Activated T-cell treated with anti-CD3 and anti-CD28 coated beads, Interleukin-2, amount 50 U/mL, for 48 hours (primary cell): Measurements from ENCODE around the gene SRR.
"Not testable (repeated sequence)": the region's sequence is repeated elsewhere in the genome, so short reads cannot be mapped to it uniquely, and the experiment has no call there.

ENCODE experiments used
- DNase-seq, 2 experiments: peaks; one replicate each; pipeline ENCODE4 v3.0.0-alpha.2; 2020

Gene SRR

GRCh38 chr17:2303204-2304188 is at the start of gene SRR, which contains the start of gene SMG6:
TSS of gene SRR (plus strand) at chr17:2303950. CDS start at chr17:2315561, 11,611 bp downstream.
TSS of gene SMG6 (minus strand) at chr17:2303785. CDS start at chr17:2303720, 65 bp downstream.
- peak; percentile 97 for DNase-seq

GRCh38 chr17:2258830-2259229 is 44.9 kb upstream of the SRR start:
- not testable (repeated sequence) for DNase-seq

- DNase-seq = peak; percentile 81 to 84
Observed at GRCh38 chr17:2259769-2260536, 43.8 kb upstream of the SRR start.

GRCh38 chr17:2262135-2262587 is 41.6 kb upstream of the SRR start:
- no peak for DNase-seq

- no peak for DNase-seq
Observed at GRCh38 chr17:2263183-2264066, 40.3 kb upstream of the SRR start.

GRCh38 chr17:2264067-2264860 is 39.5 kb upstream of the SRR start:
- no peak for DNase-seq

GRCh38 chr17:2265166-2265565 is 38.6 kb upstream of the SRR start:
- DNase-seq = not testable (repeated sequence)

- peak; percentile 81 to 85 for DNase-seq
Observed at GRCh38 chr17:2266045-2266864, 37.5 kb upstream of the SRR start.

GRCh38 chr17:2266865-2267228 is 36.9 kb upstream of the SRR start:
- no peak for DNase-seq

GRCh38 chr17:2267354-2267753 is 36.4 kb upstream of the SRR start:
- no peak for DNase-seq

- DNase-seq = peak; percentile 58 to 60
Observed at GRCh38 chr17:2271985-2272702, 31.6 kb upstream of the SRR start.

- no peak for DNase-seq
Observed at GRCh38 chr17:2274414-2274813, 29.3 kb upstream of the SRR start.

- no peak for DNase-seq
Observed at GRCh38 chr17:2275722-2276121, 28.0 kb upstream of the SRR start.

GRCh38 chr17:2277429-2278170 is 26.1 kb upstream of the SRR start:
- DNase-seq = no peak

- no peak for DNase-seq
Observed at GRCh38 chr17:2279707-2280106, 24.0 kb upstream of the SRR start.

- DNase-seq = peak in 1 of 2 experiments; percentile 36
Observed at GRCh38 chr17:2282297-2282873, 21.4 kb upstream of the SRR start.

GRCh38 chr17:2283302-2283701 is 20.4 kb upstream of the SRR start:
- DNase-seq = no peak

- DNase-seq = no peak
Observed at GRCh38 chr17:2289878-2290478, 13.8 kb upstream of the SRR start.
